HG02884 (cell line): ENCODE results near the gene TMEM245.
"Not testable (repeated sequence)": the region's sequence is repeated elsewhere in the genome, so short reads cannot be mapped to it uniquely, and the experiment has no call there.

Source experiments
- ATAC-seq: cut with Tn5 transposase; IDR thresholded peaks from one replicate; pipeline ENCODE4 v1.9.1; 2021; ENCODE audit warnings: mild to moderate bottlenecking, moderate library complexity; ENCODE audit not compliant: unreplicated experiment

Gene TMEM245

DNA sequence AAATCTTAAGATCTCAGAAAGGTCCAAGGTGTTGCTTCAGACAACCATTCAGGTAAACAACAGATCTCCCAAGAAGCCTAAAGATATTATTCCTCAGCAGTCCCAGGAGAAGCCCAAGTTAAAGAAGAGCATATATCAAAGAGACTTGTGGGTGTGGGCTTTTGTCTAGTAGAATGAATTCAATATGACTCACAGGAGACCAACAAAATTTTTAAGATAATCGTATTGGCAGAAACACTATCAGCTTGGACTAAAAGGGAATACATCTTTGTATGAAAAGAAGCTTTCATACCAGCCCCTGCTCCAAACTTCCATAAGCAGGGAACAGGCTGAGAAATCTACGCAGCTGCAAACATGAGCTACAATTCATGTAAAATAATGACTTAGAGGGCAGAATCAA lies 116.6 kb downstream of the TMEM245 start:
- ATAC-seq, result no peak

DNA sequence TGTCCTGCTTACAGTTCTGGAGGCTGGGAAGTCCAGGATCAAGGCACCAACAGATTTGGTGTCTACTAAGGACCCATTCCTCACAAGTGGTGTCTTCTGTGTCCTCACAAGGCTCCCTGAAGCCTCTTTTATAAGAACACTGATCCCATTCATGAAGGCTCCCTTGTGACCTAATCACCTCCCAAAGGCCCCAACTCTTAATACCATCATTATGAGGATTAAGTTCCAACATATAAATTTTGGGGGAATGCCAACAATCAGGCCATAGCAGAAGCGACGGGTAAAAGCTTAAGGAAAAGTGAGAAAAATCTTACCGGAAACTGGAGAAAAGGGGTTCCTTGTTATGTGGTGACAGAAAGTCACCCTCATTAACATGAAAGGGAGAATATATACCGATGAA lies 117.6 kb downstream of the TMEM245 start:
- no peak for ATAC-seq

DNA sequence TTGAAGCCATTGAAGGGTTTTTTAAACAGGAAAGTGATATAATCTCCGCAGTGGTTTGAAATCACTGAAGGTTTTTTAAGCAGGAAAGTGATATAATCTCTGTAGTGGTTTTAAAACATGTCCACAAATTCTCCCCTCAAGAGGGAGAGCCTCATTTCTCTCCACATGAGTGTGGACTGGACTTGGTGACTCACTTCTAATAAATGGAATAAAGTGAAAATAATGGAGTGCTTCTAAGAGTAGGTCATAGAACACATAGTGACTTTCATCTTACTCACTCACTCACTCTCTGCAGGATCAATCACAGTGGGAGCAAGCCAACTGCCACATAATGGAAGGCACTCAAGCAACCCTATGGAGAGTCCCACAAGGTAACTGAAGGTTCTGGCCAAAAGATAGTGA lies 118.5 kb downstream of the TMEM245 start:
- no peak for ATAC-seq

DNA sequence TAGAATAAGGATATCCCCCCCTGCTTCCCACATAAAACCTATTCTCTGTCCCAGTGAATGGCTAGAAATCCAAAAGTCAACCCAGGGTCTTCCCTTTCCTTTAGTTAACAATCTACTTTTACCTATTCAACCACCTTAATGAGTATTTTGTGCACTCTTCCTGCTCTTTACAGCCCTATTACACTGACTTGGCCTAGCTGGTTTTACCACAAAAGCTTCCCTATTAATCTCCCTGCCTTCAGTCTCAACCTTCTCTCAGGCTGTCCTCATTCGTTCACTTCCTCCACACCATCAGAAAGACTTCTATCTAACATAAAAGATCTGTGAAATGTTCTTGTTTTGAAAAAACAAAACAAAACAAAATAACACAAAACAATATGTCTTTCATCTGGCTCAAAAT lies 122.6 kb downstream of the TMEM245 start:
- ATAC-seq, result no peak

DNA sequence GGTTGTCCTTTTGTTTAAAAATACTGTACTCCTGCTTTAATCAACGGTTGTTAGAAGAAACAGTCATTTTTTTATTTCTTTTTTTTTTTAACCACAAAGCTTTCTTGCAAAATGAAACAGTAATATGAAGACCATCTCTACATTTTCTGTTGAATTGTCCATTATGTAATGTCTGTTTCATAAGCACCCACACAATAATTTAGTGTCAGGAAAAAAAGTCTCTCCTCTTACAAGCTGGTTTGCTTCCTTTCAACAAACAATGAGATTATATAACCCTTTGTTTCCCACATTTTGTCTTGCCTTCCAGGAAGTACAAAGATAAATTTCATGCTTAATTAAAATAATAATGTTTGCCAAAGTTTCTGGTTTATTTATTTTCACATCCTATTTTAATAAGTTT lies 123.1 kb downstream of the TMEM245 start:
- no peak for ATAC-seq

DNA sequence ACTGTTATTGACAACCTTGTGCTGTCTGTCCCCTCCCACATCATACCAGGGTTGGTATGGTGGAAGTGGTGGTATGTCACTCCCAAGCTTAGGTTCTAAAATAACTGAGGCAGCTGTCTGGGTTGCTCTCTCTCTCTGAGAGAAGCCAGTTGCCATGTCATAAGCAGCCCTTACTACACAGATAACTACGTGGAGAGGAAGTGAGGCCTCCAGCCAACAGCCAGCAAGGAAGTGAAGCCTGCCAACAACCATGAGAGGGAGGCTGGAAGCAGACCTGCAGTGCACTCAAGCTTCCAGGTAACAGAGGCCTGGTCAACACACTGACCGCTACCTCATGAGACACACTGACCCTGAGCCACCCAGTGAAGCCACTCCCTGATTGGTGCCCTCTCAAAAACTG lies 125.1 kb downstream of the TMEM245 start:
- ATAC-seq, result peak; percentile 92

DNA sequence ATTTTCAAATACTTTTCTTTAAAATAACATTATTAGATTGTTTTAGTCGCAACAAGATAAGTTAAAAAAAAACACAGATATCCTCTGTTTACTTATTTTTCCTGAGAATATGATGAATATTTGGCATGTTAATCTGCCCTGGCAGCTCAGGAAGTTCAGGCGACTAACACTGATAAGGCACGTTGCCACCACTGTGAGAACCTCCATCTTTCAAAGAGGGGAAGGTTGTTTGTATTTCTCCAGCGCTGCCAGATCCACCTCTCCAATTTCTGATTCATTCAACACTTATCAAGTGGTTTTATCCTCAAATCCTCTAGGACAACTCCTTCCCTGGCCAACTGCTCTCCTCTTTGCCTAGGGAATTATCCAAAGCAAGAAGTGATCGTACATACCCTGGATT lies 128.3 kb downstream of the TMEM245 start:
- no peak for ATAC-seq

DNA sequence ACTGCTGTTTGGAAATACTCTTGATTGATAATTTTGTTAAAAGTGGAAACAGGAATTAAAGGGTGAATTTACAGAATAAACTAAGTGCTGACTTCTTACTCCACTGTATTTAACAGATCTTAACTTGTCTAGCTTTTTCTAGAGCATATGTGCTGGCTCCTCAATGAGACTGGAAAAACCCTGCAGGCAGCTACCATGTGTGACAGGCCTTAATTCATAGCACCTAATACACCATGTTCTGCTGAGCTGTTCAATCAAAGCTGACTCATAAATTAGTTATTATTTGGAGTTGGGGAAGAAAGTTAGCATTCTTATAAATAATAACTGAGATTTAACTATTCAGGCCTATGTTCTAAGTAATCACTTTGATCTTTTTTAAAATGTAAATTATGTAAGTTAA lies 135.9 kb downstream of the TMEM245 start:
- ATAC-seq, result no peak

DNA sequence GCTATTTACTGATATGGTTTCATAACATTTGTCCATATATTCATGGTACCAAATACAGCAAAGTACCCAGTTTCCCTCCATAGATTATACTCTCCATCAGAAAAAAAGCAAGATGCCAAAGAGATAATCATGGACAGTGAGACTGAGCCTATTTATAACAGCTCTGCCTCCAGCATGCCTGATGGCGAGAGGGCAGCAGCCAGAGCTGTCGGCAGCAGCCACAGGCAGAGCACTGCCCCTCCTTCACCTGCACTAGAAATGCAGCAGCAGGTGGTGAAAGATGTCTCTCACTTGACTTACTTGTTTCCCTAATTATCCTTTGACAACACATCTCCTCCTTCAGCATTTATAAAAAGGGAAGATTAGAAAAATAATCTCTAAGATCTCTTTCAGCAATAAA lies 138.9 kb downstream of the TMEM245 start:
- no peak for ATAC-seq

DNA sequence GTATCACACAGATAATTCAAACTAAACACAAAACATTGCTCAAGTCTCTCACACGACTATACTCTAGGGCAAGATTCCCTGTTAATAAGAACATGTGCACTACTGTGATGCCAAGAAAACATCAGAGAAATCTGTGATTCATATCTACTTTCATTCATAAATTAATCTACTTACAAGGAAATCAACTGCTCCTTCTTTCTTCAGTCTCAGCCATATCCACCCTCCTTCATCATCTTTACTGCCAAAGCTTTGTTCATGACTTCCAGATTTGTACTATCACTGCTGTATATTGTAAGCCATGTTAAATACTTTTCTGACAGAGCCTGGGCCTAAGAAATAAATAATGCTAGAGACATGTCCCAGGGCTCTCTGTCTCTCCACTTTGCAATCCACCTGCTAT lies 141.5 kb downstream of the TMEM245 start:
- no peak for ATAC-seq

DNA sequence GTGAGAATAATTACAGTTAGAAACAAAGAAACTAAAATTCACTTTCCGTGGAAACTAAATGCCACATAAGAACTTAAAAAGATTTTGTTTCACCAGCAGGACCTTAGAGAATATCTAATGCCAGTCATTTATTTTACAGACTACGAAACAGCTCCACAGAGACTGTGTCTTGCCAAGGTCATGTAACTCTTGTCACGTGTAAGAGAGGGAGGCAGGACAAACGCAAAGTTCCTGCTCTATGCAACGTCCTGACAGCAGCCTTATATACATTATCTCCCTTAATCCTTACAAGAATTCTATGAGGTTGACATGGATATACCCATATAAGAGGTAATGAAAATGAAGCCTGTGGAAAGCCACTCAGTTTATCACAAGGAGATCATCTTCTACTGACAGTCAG lies 145.9 kb downstream of the TMEM245 start:
- ATAC-seq, result no peak

DNA sequence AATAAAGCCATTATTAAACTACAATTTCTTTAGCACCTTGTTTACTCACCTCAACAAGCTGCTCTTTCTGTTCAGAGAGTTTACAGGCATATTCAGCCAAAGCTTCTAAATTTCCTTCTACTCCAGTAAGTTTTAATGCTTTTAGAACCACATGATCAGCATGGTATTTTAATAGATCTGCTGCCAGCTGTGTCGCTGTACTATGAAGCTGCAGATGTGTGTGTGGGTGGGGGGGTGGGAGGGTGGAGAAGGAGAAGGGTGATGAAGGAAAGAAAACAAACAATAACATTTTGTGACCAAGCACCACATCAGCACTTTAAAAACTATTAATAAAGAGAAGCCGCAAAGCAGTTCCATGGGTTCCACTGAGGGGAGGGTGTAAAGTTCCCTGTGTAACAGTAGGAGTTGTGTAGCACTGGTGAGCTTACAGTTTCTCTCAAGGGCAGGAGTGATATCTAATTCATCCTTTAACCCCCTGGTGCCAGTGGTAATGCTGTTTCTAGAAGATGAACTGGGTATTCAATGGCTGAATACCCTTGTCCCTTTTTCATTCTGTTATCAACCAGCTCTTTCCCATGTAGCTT lies 147.0 kb downstream of the TMEM245 start:
- no peak for ATAC-seq

DNA sequence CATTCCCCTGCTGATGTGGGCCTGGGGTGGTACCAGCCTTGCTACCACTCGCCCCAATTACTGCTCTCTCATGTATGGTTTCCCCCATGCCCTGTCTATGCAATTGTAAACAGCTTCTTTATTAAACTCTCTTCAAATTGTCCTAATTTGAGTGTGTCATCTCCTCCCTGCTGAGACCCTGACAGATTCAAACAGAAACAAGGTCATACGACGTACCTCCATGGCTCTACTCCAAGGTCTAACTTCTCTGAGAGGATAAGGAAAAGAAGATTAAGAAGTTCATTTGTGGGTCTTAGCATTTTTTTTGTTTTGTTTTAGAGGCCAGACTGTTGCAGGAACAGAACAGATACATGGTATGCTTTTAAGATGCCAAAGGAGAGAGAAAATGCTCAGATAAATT lies 147.6 kb downstream of the TMEM245 start:
- ATAC-seq, result no peak

DNA sequence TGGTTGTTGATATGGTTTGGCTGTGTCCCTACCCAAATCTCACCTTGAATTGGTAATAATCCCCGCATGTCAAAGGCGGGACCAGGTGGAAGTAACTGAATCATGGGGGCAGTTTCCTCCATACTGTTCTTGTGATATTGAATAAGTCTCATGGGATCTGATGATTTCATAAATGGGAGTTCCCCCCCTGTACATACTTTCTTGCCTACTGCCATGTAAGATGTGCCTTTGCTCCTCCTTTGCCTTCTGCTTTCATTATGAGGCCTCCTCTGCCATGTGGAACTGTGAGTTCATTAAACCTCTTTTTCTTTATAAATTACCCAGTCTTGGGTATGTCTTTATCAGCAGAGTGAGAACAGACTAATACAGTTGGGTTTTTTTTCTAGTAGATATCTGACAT lies 148.4 kb downstream of the TMEM245 start:
- ATAC-seq, result not testable (repeated sequence)

DNA sequence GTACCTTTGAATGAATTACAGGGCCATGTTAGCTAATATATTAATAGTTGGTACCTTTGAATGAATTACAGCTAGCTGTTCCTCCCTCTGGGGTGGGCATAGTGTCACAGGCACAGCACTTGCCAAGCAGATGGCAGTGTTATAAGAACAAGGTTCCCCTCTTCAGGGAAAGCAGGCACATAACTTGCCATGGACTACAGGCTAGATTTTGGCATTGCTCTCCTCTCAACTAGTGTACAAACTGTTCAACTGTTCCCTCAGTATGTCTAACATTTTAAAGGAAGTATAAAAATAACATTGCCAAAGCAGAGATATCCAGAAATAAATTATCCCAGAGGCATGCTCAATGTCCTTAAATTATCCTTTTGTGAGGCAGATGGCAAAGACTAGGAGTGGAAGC lies 151.8 kb downstream of the TMEM245 start:
- no peak for ATAC-seq
